K562 (cell line): ENCODE data around the gene TREH. TPM values are rescaled to one million over a fixed set of nuclear protein-coding genes. Genes with fewer than 3 reads are reported as not detected.

Source experiments
- ATF1 ChIP-seq, 2 experiments: fragments of 450-650 bp in 1 of 2; IDR thresholded peaks; 2 replicates each; pipeline ENCODE4 v1.6.1; 2016; ENCODE audit warnings: missing compliant biosample characterization in 1 of 2, missing genetic modification characterization in 1 of 2
- CBX5 ChIP-seq: IDR thresholded peaks from 2 replicates; pipeline ENCODE4 v1.6.1; 2014; ENCODE audit warnings: low read depth, borderline replicate concordance
- CSDE1 ChIP-seq, 2 experiments: fragments of 450-650 bp; IDR thresholded peaks; 2 replicates each; pipeline ENCODE4 v1.6.1; 2016; ENCODE audit warnings: mild to moderate bottlenecking in 1 of 2
- DPF2 ChIP-seq: fragments of 450-650 bp; IDR thresholded peaks from 2 replicates; pipeline ENCODE4 v1.6.1; 2016
- FIP1L1 ChIP-seq: fragments of 200-400 bp; formaldehyde crosslinking; IDR thresholded peaks from 2 replicates; pipeline ENCODE4 v1.6.1; 2018; ENCODE audit warnings: mild to moderate bottlenecking, low read depth, low read length; ENCODE audit not compliant: poor library complexity, severe bottlenecking
- GATA2 ChIP-seq: sonication (generic); formaldehyde crosslinking; IDR thresholded peaks from 2 replicates; pipeline ENCODE4 v1.4.0; 2020; ENCODE audit warnings: mild to moderate bottlenecking, missing genetic modification reagents
- HLTF ChIP-seq: fragments of 450-650 bp; IDR thresholded peaks from 2 replicates; pipeline ENCODE4 v1.6.1; 2016
- HNRNPLL ChIP-seq: fragments of 200-400 bp; formaldehyde crosslinking; IDR thresholded peaks from 2 replicates; pipeline ENCODE4 v1.6.1; 2017; ENCODE audit warnings: low read length, low read depth, mild to moderate bottlenecking; ENCODE audit not compliant: poor library complexity, severe bottlenecking
- MAFK ChIP-seq: IDR thresholded peaks from 2 replicates; pipeline ENCODE4 v1.6.1; 2011; ENCODE audit warnings: low read length, improper control_type of control experiment
- MAZ ChIP-seq, 2 experiments: fragments of 450-650 bp in 1 of 2; sonication (generic) in 1 of 2; formaldehyde crosslinking; IDR thresholded peaks in 1 of 2; conservative IDR thresholded peaks in 1 of 2; 2 replicates each; pipeline versions ENCODE4 v1.4.0 to v1.5.0; 2020; ENCODE audit warnings: mild to moderate bottlenecking in 1 of 2, missing genetic modification reagents in 1 of 2
- MEF2D ChIP-seq: conservative IDR thresholded peaks from 2 replicates; pipeline ENCODE4 v1.6.1; 2016; ENCODE audit warnings: low read depth, missing genetic modification characterization, missing compliant biosample characterization
- MTF1 ChIP-seq: fragments of 250-450 bp; sonication (Bioruptor Pico); IDR thresholded peaks from 2 replicates; pipeline ENCODE4 v1.9.0; 2021; ENCODE audit warnings: moderate library complexity, mild to moderate bottlenecking, inconsistent platforms, borderline replicate concordance
- NCOA6 ChIP-seq: fragments of 450-650 bp; IDR thresholded peaks from 2 replicates; pipeline ENCODE4 v1.6.1; 2017; ENCODE audit warnings: mild to moderate bottlenecking
- NEUROD1 ChIP-seq: fragments of 150-350 bp; IDR thresholded peaks from 2 replicates; pipeline ENCODE4 v1.6.1; 2014; ENCODE audit warnings: borderline replicate concordance, low read length, low read depth; ENCODE audit not compliant: partially characterized antibody
- NR2C2 ChIP-seq, 2 experiments: fragments of 200-800 bp in 1 of 2; sonication (Bioruptor generic) in 1 of 2; sonication (generic) in 1 of 2; formaldehyde crosslinking in 1 of 2; IDR thresholded peaks; 2 replicates each; pipeline versions ENCODE4 v1.6.1 to v1.8.0; 2016 to 2022; ENCODE audit warnings: mild to moderate bottlenecking in 1 of 2, missing compliant biosample characterization in 1 of 2, missing genetic modification characterization in 1 of 2, missing genetic modification reagents in 1 of 2
- RBM14 ChIP-seq: fragments of 200-400 bp; formaldehyde crosslinking; IDR thresholded peaks from 2 replicates; pipeline ENCODE4 v1.6.1; 2018; ENCODE audit warnings: low read depth, mild to moderate bottlenecking, low read length, moderate library complexity, borderline replicate concordance; ENCODE audit not compliant: insufficient read depth
- SOX6 ChIP-seq: fragments of 450-650 bp; IDR thresholded peaks from 2 replicates; pipeline ENCODE4 v1.6.1; 2014; ENCODE audit warnings: mild to moderate bottlenecking
- TAF1 ChIP-seq: IDR thresholded peaks from 2 replicates; pipeline ENCODE4 v1.6.1; 2011; ENCODE audit warnings: mild to moderate bottlenecking, low read length, moderate library complexity; ENCODE audit not compliant: insufficient read depth, control insufficient read depth, severe bottlenecking; ENCODE audit errors: extremely low read depth
- THRB ChIP-seq: fragments of 450-650 bp; formaldehyde crosslinking; conservative IDR thresholded peaks from 2 replicates; pipeline ENCODE4 v1.4.0; 2022; ENCODE audit warnings: mild to moderate bottlenecking, missing genetic modification characterization
- ZNF395 ChIP-seq: fragments of 200-800 bp; sonication (Bioruptor generic); IDR thresholded peaks from 2 replicates; pipeline ENCODE4 v1.6.1; 2017; ENCODE audit warnings: missing genetic modification characterization, missing compliant biosample characterization
- polyA plus RNA-seq, 8 experiments: library from polyadenylated mRNA; depleted of rRNA in 4 of 8; stranded (reverse) in 5 of 8; unstranded in 3 of 8; fragments of >200 nt; fragmentation: Nextera tagmentation in 2 of 8; fragmentation: Illumina TruSeq in 1 of 8; extraction: Ambion mirVana in 2 of 8; extraction: Trizol in 1 of 8; gene quantifications; 2 replicates each; pipeline versions ENCODE4 v1.2.1 to v1.2.3, GENCODE V29; 2011 to 2014; ENCODE audit warnings: inconsistent platforms in 1 of 8, missing spikeins in 1 of 8
- total RNA-seq, 7 experiments: library from RNA; depleted of rRNA in 6 of 7; stranded (reverse); fragments of >200 nt in 6 of 7; fragmentation: Illumina TruSeq in 2 of 7; extraction: Trizol in 2 of 7; gene quantifications; 2 replicates each; pipeline versions ENCODE4 v1.2.1 to v1.2.3, GENCODE V29; 2011 to 2021; ENCODE audit warnings: low replicate concordance in 1 of 7
- TF ChIP-seq, protein P1 (sequence below): fragments of 450-650 bp; IDR thresholded peaks from 2 replicates; pipeline ENCODE4 v1.6.1; 2014; ENCODE audit warnings: low read depth, mild to moderate bottlenecking, moderate library complexity, borderline replicate concordance

TREH gene
- total and polyA plus RNA-seq, 9 of the 15 experiments (the other 6 are each of a cell fraction or from before 2014, with no cell fraction given), result 0.09 to 0.20 (median 0.11) TPM; not detected in 6

GRCh38 chr11:118634431-118635236, 44.8 kb downstream of the TREH start (continued):
- TF ChIP-seq MTF1 (CRISPR knock-in tag) (no peak), RBM14 (no peak), CSDE1 (IDR thresholded peaks at IDR 0.05) (no peak), GATA2 (CRISPR knock-in tag) (no peak), NEUROD1 (no peak), MEF2D (tag) (no peak), SOX6 (no peak), MAZ (CRISPR knock-in tag; conservative IDR thresholded peaks at IDR 0.05 in 1 of 2, IDR thresholded peaks at IDR 0.05 in 1 of 2) (peak; percentile 74 to 96), ZNF395 (no peak), NCOA6 (no peak), HLTF (peak; percentile 94), ATF1 (CRISPR knock-in tag; IDR thresholded peaks at IDR 0.05) (no peak), ATF1 (tag; IDR thresholded peaks at IDR 0.05) (no peak), FIP1L1 (no peak), NR2C2 (CRISPR knock-in tag; IDR thresholded peaks at IDR 0.05) (no peak), NR2C2 (tag; IDR thresholded peaks at IDR 0.05) (no peak), CBX5 (no peak), MAFK (no peak), HNRNPLL (peak; percentile 54), TAF1 (peak; percentile 29), DPF2 (no peak; the same call in 1 of the 2 replicates), THRB (no peak)
- TF ChIP-seq, protein P1, sequence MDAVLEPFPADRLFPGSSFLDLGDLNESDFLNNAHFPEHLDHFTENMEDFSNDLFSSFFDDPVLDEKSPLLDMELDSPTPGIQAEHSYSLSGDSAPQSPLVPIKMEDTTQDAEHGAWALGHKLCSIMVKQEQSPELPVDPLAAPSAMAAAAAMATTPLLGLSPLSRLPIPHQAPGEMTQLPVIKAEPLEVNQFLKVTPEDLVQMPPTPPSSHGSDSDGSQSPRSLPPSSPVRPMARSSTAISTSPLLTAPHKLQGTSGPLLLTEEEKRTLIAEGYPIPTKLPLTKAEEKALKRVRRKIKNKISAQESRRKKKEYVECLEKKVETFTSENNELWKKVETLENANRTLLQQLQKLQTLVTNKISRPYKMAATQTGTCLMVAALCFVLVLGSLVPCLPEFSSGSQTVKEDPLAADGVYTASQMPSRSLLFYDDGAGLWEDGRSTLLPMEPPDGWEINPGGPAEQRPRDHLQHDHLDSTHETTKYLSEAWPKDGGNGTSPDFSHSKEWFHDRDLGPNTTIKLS, result no peak
